HFFc6 (cell line): ENCODE results near the gene ALS2. TPM values are rescaled to one million over a fixed set of nuclear protein-coding genes. Genes with fewer than 3 reads are reported as not detected.

Experiments
- DNase-seq: peaks from one replicate; pipeline ENCODE4 v3.0.0-alpha.2; 2018
- H3K27ac Mint-ChIP-seq: 2 replicates; pipeline ENCODE4 v1.8.0; 2020; ENCODE audit warnings: mild to moderate bottlenecking, mixed read lengths
- H3K27me3 Mint-ChIP-seq: 2 replicates; pipeline ENCODE4 v1.8.0; 2021; ENCODE audit warnings: mild to moderate bottlenecking, moderate library complexity, mixed read lengths; ENCODE audit not compliant: insufficient read depth
- H3K36me3 Mint-ChIP-seq: 2 replicates; pipeline ENCODE4 v1.8.0; 2021; ENCODE audit warnings: low read depth, mixed read lengths
- H3K4me1 Mint-ChIP-seq: 2 replicates; pipeline ENCODE4 v1.8.0; 2020; ENCODE audit warnings: low read depth, mixed read lengths
- H3K4me3 Mint-ChIP-seq: 2 replicates; pipeline ENCODE4 v1.8.0; 2020; ENCODE audit warnings: mild to moderate bottlenecking, moderate library complexity, mixed read lengths
- H3K9me3 Mint-ChIP-seq: 2 replicates; pipeline ENCODE4 v1.8.0; 2020; ENCODE audit warnings: mild to moderate bottlenecking, mixed read lengths
- CTCF ChIP-seq: fragments of 200-600 bp; sonication (generic); IDR thresholded peaks from 2 replicates; pipeline ENCODE4 v1.5.0; 2021; ENCODE audit warnings: antibody characterized with exemption, mild to moderate bottlenecking
- total RNA-seq, 6 experiments: library from RNA; stranded (reverse); fragmentation: NEBNext Ultra II Directional; extraction: Animal tissue kit (Norgen Biotek cat#: 25700); gene quantifications; 2 replicates in 1 of 6; 3 replicates in 5 of 6; pipeline ENCODE4 v1.2.3, GENCODE V29; 2021

The ALS2 gene
- total RNA-seq, 6 experiments from 2014 or later = 44.8 to 54.0 (median 46.4) TPM

GRCh38 chr2:201790989-201791388 is 10.3 kb upstream of the ALS2 start:
- no peak for DNase-seq
- H3K27me3 Mint-ChIP-seq = peaks cover 2% of the 10 kb centered on the region; the same call in 1 of the 2 replicates
- H3K9me3 Mint-ChIP-seq = no peaks in the 10 kb centered on the region
- H3K4me1 Mint-ChIP-seq = peaks cover 50% of the 10 kb centered on the region
- H3K36me3 Mint-ChIP-seq = no peaks in the 10 kb centered on the region; the same call in 1 of the 2 replicates
- H3K4me3 Mint-ChIP-seq = no peak overlapping the region
- no peak for TF ChIP-seq CTCF
- H3K27ac Mint-ChIP-seq = no peak overlapping the region

GRCh38 chr2:201790291-201790690 is 9.6 kb upstream of the ALS2 start:
- DNase-seq = no peak
- Mint-ChIP-seq H3K36me3 (no peaks in the 10 kb centered on the region; the same call in 1 of the 2 replicates), H3K4me1 (peaks cover 44% of the 10 kb centered on the region)

GRCh38 chr2:201789395-201789794 is 8.7 kb upstream of the ALS2 start:
- TF ChIP-seq CTCF = no peak
- Mint-ChIP-seq H3K27ac (no peak overlapping the region), H3K4me3 (no peak overlapping the region), H3K27me3 (peaks cover 2% of the 10 kb centered on the region; the same call in 1 of the 2 replicates), H3K9me3 (no peaks in the 10 kb centered on the region), H3K4me1 (peaks cover 39% of the 10 kb centered on the region), H3K36me3 (no peaks in the 10 kb centered on the region; the same call in 1 of the 2 replicates)
- DNase-seq = no peak

More at GRCh38 chr2:201790291-201790690, 9.6 kb upstream of the ALS2 start:
- Mint-ChIP-seq H3K4me3 (no peak overlapping the region), H3K27ac (no peak overlapping the region), H3K27me3 (peaks cover 2% of the 10 kb centered on the region; the same call in 1 of the 2 replicates), H3K9me3 (no peaks in the 10 kb centered on the region)
- TF ChIP-seq CTCF = no peak

DNA sequence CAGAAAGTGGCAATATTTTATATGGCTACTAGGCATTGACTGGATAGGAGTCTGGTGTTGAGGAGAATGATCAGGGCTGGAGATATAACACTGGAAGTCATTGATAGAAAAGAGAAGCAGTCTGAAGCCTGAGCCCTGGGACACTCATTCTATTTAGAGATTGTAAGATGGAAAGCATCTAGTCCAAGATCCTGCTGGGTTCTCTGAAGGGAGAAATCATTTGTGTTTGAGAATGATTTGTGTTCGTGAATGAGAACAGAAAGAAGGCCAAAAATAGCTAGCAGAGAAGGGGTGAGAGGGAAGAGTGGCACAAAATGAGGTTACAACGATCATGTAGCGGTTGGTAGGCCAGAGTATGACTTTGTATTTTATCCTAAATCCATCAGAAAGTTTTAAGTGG is 7.6 kb upstream of the ALS2 start:
- H3K36me3 Mint-ChIP-seq = no peaks in the 10 kb centered on the region; the same call in 1 of the 2 replicates
- peaks cover 28% of the 10 kb centered on the region for H3K4me1 Mint-ChIP-seq
- no peak for TF ChIP-seq CTCF
- DNase-seq = no peak
- H3K27ac Mint-ChIP-seq = no peak overlapping the region
- no peak overlapping the region for H3K4me3 Mint-ChIP-seq
- H3K9me3 Mint-ChIP-seq = no peaks in the 10 kb centered on the region
- H3K27me3 Mint-ChIP-seq = peaks cover 2% of the 10 kb centered on the region; the same call in 1 of the 2 replicates

GRCh38 chr2:201786471-201786870 is 5.7 kb upstream of the ALS2 start:
- Mint-ChIP-seq H3K4me3 (no peak overlapping the region), H3K27ac (peak overlapping the region; percentile 30; the same call in 1 of the 2 replicates), H3K27me3 (no peaks in the 10 kb centered on the region), H3K4me1 (peaks cover 17% of the 10 kb centered on the region), H3K9me3 (no peaks in the 10 kb centered on the region), H3K36me3 (no peaks in the 10 kb centered on the region)
- no peak for TF ChIP-seq CTCF
- DNase-seq = peak; percentile 41
